CD4-positive, alpha-beta T cell (primary cell): Measurements from ENCODE around the gene ITGA6. TPM values are rescaled to one million over a fixed set of nuclear protein-coding genes. Genes with fewer than 3 reads are reported as not detected.

Experiments used
- ATAC-seq: fragments of 200-7000 bp; cut with Tn5 transposase; one replicate; pipeline ENCODE4 v1.10.0; 2022; ENCODE audit warnings: mild to moderate bottlenecking; ENCODE audit not compliant: poor library complexity
- CTCF ChIA-PET: fragments of 350-600 bp; sonication (Branson Sonifier 250); formaldehyde crosslinking; loops from one replicate; lab custom pipeline; 2021; ENCODE audit warnings: antibody characterized with exemption, inconsistent platforms; lab: Charles Lee
- POLR2A ChIA-PET: fragments of 350-600 bp; sonication (Branson Sonifier 250); formaldehyde crosslinking; loops from one replicate; lab custom pipeline; 2021; ENCODE audit warnings: antibody characterized with exemption, inconsistent platforms; lab: Charles Lee
- DNase-seq, 14 experiments: peaks; one replicate each; pipeline ENCODE4 v3.0.0-alpha.2; 2013 to 2020; ENCODE audit warnings: mixed read lengths in 2 of 14
- H3K27ac ChIP-seq, 2 donors: one replicate each; pipeline versions ENCODE4 v1.5.1 to v1.7.0; 2013; ENCODE audit warnings: low read length in 2 of 2, low read depth in 1 of 2, mild to moderate bottlenecking in 1 of 2
- H3K27me3 ChIP-seq, 2 experiments: 1 replicate in 1 of 2; 2 replicates in 1 of 2; pipeline versions ENCODE4 v1.6.1 to v1.7.0; 2013; ENCODE audit warnings: low read length in 2 of 2, control low read depth in 1 of 2, mild to moderate bottlenecking in 1 of 2, moderate library complexity in 1 of 2; ENCODE audit not compliant: insufficient read depth in 2 of 2, control insufficient read depth in 1 of 2
- H3K36me3 ChIP-seq: one replicate; pipeline ENCODE4 v1.6.1; 2013; ENCODE audit warnings: low read length, control low read depth; ENCODE audit not compliant: insufficient read depth
- H3K4me1 ChIP-seq: one replicate; pipeline ENCODE4 v1.6.1; 2013; ENCODE audit warnings: low read length, control low read depth; ENCODE audit not compliant: insufficient read depth
- H3K4me3 ChIP-seq: one replicate; pipeline ENCODE4 v1.5.1; 2013; ENCODE audit warnings: mild to moderate bottlenecking, low read length, moderate library complexity
- H3K9me3 ChIP-seq, 2 experiments: 1 replicate in 1 of 2; 2 replicates in 1 of 2; pipeline versions ENCODE4 v1.6.1 to v1.7.0; 2013; ENCODE audit warnings: low read length in 2 of 2, mild to moderate bottlenecking in 2 of 2, control low read depth in 1 of 2, moderate library complexity in 1 of 2; ENCODE audit not compliant: control insufficient read depth in 1 of 2, insufficient read depth in 1 of 2
- H3K27ac Mint-ChIP-seq: one replicate; pipeline ENCODE4 v1.8.0; 2020; ENCODE audit warnings: mixed read lengths
- H3K27me3 Mint-ChIP-seq: one replicate; pipeline ENCODE4 v1.8.0; 2021; ENCODE audit warnings: mixed read lengths
- H3K36me3 Mint-ChIP-seq: one replicate; pipeline ENCODE4 v1.8.0; 2021; ENCODE audit warnings: low read depth, mixed read lengths
- H3K4me1 Mint-ChIP-seq: one replicate; pipeline ENCODE4 v1.8.0; 2021; ENCODE audit warnings: low read depth, mixed read lengths
- H3K4me3 Mint-ChIP-seq: one replicate; pipeline ENCODE4 v1.8.0; 2020; ENCODE audit warnings: mild to moderate bottlenecking, mixed read lengths
- H3K9me3 Mint-ChIP-seq: one replicate; pipeline ENCODE4 v1.8.0; 2020; ENCODE audit warnings: mixed read lengths
- CTCF ChIP-seq: fragments of 200-600 bp; IDR thresholded peaks from one replicate; pipeline ENCODE4 v1.8.0; 2022; ENCODE audit warnings: antibody characterized with exemption, mild to moderate bottlenecking
- intact Hi-C, 2 experiments: fragments of 100-400 bp; cut with DNase I in 1 of 2; cut with micrococcal nuclease in 1 of 2; formaldehyde crosslinking; loops; one replicate each; pipeline versions ENCODE4 v1.15.1 to v1.9.0; 2023 to 2025; cut with DNase I, micrococcal nuclease
- total RNA-seq, 174 experiments: library from RNA in 2 of 174; stranded (reverse) in 2 of 174; gene quantifications; one replicate each; pipeline ENCODE4 v1.2.3 and lab custom pipeline; 2021 to 2026

Gene ITGA6
- total RNA-seq, 2 experiments from 2014 or later, result 53.5 to 58.0 TPM

- H3K4me1 ChIP-seq, result peaks cover 9% of the 10 kb centered on the region
- Mint-ChIP-seq H3K27ac (peak overlapping the region; percentile 67), H3K4me1 (peaks cover 63% of the 10 kb centered on the region), H3K9me3 (no peaks in the 10 kb centered on the region), H3K27me3 (no peaks in the 10 kb centered on the region), H3K36me3 (peaks cover 97% of the 10 kb centered on the region), H3K4me3 (no peak overlapping the region)
- DNase-seq, result no peak
- no peak for ATAC-seq
- no peak overlapping the region for H3K4me3 ChIP-seq
- CTCF ChIA-PET, result interaction anchor here (1.1 to 2.3 kb wide), 2 partner anchors 9 to 15 kb away, joined by 4 to 7 read pairs; no protein-coding TSS in a partner anchor
- no peak for TF ChIP-seq CTCF
- no peak overlapping the region for H3K27ac ChIP-seq
- no peaks in the 10 kb centered on the region for H3K9me3 ChIP-seq
- intact Hi-C loops, result no loop called here
- POLR2A ChIA-PET, result interaction anchor here (0.7 to 2.7 kb wide), 3 partner anchors 9 to 33 kb away, joined by 3 to 10 read pairs (median 5); no protein-coding TSS in a partner anchor
- H3K36me3 ChIP-seq, result peaks cover 85% of the 10 kb centered on the region
- no peaks in the 10 kb centered on the region for H3K27me3 ChIP-seq
Observed at GRCh38 chr2:172470958-172471922, 43.9 kb downstream of the ITGA6 start.

GRCh38 chr2:172472446-172473033, 45.2 kb downstream of the ITGA6 start:
- intact Hi-C loops, result no loop called here
- Histone ChIP-seq H3K4me3 (no peak overlapping the region), H3K36me3 (peaks cover 83% of the 10 kb centered on the region), H3K9me3 (no peaks in the 10 kb centered on the region), H3K27ac (no peak overlapping the region), H3K27me3 (no peaks in the 10 kb centered on the region), H3K4me1 (peaks cover 9% of the 10 kb centered on the region)
- DNase-seq (peak in 6 of 14 experiments; percentile 22 to 53 (median 34)), ATAC-seq (peak; percentile 90)
- peak overlapping the region; percentile 23 for H3K4me3 Mint-ChIP-seq
- H3K27ac Mint-ChIP-seq, result peak overlapping the region; percentile 67
- H3K9me3 Mint-ChIP-seq, result no peaks in the 10 kb centered on the region
- peaks cover 97% of the 10 kb centered on the region for H3K36me3 Mint-ChIP-seq
- TF ChIP-seq CTCF, result no peak
- no peaks in the 10 kb centered on the region for H3K27me3 Mint-ChIP-seq
- POLR2A ChIA-PET, result interaction anchor here (0.8 to 2.7 kb wide), 7 partner anchors 9 to 83 kb away, joined by 3 to 10 read pairs (median 4); partner anchors contain the start of gene ITGA6
- CTCF ChIA-PET, result interaction anchor here (2.3 kb wide), 1 partner anchor 11 kb away, joined by 7 read pairs; no protein-coding TSS in a partner anchor
- H3K4me1 Mint-ChIP-seq, result peaks cover 52% of the 10 kb centered on the region

GRCh38 chr2:172473167-172473566, 45.8 kb downstream of the ITGA6 start:
- H3K27ac Mint-ChIP-seq, result peak overlapping the region; percentile 67
- intact Hi-C loops, result no loop called here
- H3K27me3 ChIP-seq, result no peaks in the 10 kb centered on the region
- DNase-seq (no peak), ATAC-seq (no peak)
- peaks cover 9% of the 10 kb centered on the region for H3K4me1 ChIP-seq
- no peak for TF ChIP-seq CTCF
- ChIA-PET CTCF (interaction anchor here (2.3 kb wide), 1 partner anchor 11 kb away, joined by 7 read pairs; no protein-coding TSS in a partner anchor), POLR2A (interaction anchor here (0.7 to 2.7 kb wide), 7 partner anchors 8 to 200 kb away, joined by 3 to 10 read pairs (median 3); partner anchors contain the start of gene ITGA6)
- no peak overlapping the region for H3K27ac ChIP-seq
- H3K4me3 Mint-ChIP-seq, result no peak overlapping the region
- no peaks in the 10 kb centered on the region for H3K9me3 Mint-ChIP-seq
- H3K27me3 Mint-ChIP-seq, result no peaks in the 10 kb centered on the region
- H3K36me3 ChIP-seq, result peaks cover 84% of the 10 kb centered on the region
- H3K4me3 ChIP-seq, result no peak overlapping the region
- no peaks in the 10 kb centered on the region for H3K9me3 ChIP-seq
- peaks cover 51% of the 10 kb centered on the region for H3K4me1 Mint-ChIP-seq
- H3K36me3 Mint-ChIP-seq, result peaks cover 98% of the 10 kb centered on the region
